ENCODE measurements around the gene YWHAH.

The YWHAH gene

GRCh38 chr22:31950226-31950625 is 5.9 kb downstream of the YWHAH start:
- no peak for DNase-seq (ENCODE audit: low spot score)

GRCh38 chr22:31951194-31952093 is 7.1 kb downstream of the YWHAH start:
- DNase-seq (ENCODE audit: low spot score): no peak

- DNase-seq (ENCODE audit: low spot score): no peak
Observed at GRCh38 chr22:31952094-31952401, 7.7 kb downstream of the YWHAH start.

GRCh38 chr22:31952472-31952871 is 8.1 kb downstream of the YWHAH start:
- DNase-seq (ENCODE audit: low spot score): no peak

GRCh38 chr22:31953261-31953660 is 8.9 kb downstream of the YWHAH start:
- no peak for DNase-seq (ENCODE audit: low spot score)

GRCh38 chr22:31954535-31955523 is 10.5 kb downstream of the YWHAH start:
- no peak for DNase-seq (ENCODE audit: low spot score)

GRCh38 chr22:31956360-31956759 is 12.0 kb downstream of the YWHAH start:
- DNase-seq (ENCODE audit: low spot score): no peak

GRCh38 chr22:31957970-31958594 is 13.7 kb downstream of the YWHAH start:
- DNase-seq (ENCODE audit: low spot score): no peak

- DNase-seq (ENCODE audit: low spot score): no peak
Observed at GRCh38 chr22:31958625-31959239, 14.4 kb downstream of the YWHAH start.

GRCh38 chr22:31960767-31961166 is 16.4 kb downstream of the YWHAH start:
- no peak for DNase-seq (ENCODE audit: low spot score)

- no peak for DNase-seq (ENCODE audit: low spot score)
Observed at GRCh38 chr22:31962387-31963125, 18.2 kb downstream of the YWHAH start.

GRCh38 chr22:31968022-31968421 is 23.7 kb downstream of the YWHAH start:
- no peak for DNase-seq (ENCODE audit: low spot score)

GRCh38 chr22:31969789-31970489 is 25.6 kb downstream of the YWHAH start:
- peak; percentile 66 for DNase-seq (ENCODE audit: low spot score)

- DNase-seq (ENCODE audit: low spot score): peak; percentile 74
Observed at GRCh38 chr22:31970490-31971444, 26.4 kb downstream of the YWHAH start.

GRCh38 chr22:31972180-31972579 is 27.8 kb downstream of the YWHAH start:
- no peak for DNase-seq (ENCODE audit: low spot score)

GRCh38 chr22:31973739-31974138 is 29.4 kb downstream of the YWHAH start:
- DNase-seq (ENCODE audit: low spot score): no peak

- DNase-seq (ENCODE audit: low spot score): peak; percentile 51
Observed at GRCh38 chr22:31977141-31977841, 33.0 kb downstream of the YWHAH start.

GRCh38 chr22:31977939-31978338 is 33.6 kb downstream of the YWHAH start:
- DNase-seq (ENCODE audit: low spot score): no peak

GRCh38 chr22:31980628-31981027 is 36.3 kb downstream of the YWHAH start:
- no peak for DNase-seq (ENCODE audit: low spot score)
